ENCODE measurements around the gene NMB.

DNA sequence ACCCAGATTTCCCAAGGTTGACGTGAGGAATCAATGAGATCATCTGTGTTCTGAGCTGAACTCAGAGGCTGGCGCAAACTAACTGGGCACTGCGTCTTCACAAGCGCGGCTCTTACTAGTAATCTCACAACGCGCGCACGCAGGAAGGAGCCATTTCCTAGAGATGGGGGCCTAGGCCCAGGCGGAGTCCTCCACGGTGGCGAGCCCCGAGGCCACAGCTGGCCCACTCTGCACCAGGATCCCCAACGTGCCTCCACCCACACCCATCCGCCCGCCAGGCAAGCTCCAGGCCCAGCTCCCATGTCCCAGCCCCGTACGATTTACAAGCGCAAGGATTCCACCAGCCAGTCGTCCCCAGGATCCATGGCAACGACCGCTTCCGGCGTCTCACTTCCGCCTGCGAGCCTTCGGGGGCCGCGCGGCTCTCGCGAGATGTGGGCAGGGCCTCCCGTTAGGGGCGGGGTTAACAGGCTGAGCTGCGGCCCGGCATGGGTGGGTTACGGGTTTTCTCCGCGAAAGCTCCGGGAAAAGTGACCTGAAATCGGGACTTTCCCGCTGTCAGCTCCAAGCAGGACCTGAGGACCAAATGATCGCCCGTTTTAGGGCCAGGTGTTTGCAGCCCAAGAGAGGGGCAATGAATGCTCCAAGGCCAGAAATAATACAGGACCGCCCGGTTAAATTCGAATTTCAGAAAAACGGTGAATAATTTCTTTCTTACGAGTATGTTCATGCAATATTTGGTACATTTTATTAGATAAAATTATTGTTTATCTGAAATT lies 3.9 kb downstream of the NMB start, which contains the start of gene WDR73:
- TF ChIP-seq, protein P1, sequence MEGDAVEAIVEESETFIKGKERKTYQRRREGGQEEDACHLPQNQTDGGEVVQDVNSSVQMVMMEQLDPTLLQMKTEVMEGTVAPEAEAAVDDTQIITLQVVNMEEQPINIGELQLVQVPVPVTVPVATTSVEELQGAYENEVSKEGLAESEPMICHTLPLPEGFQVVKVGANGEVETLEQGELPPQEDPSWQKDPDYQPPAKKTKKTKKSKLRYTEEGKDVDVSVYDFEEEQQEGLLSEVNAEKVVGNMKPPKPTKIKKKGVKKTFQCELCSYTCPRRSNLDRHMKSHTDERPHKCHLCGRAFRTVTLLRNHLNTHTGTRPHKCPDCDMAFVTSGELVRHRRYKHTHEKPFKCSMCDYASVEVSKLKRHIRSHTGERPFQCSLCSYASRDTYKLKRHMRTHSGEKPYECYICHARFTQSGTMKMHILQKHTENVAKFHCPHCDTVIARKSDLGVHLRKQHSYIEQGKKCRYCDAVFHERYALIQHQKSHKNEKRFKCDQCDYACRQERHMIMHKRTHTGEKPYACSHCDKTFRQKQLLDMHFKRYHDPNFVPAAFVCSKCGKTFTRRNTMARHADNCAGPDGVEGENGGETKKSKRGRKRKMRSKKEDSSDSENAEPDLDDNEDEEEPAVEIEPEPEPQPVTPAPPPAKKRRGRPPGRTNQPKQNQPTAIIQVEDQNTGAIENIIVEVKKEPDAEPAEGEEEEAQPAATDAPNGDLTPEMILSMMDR (IDR thresholded peaks at IDR 0.05), result no peak
- TF ChIP-seq POLR2AphosphoS5 (IDR thresholded peaks at IDR 0.05), result peak; percentile 70 to 93 (median 70)
- peak in 2 of 4 donors; percentile 4 to 16 for TF ChIP-seq POLR2A (IDR thresholded peaks at IDR 0.05)

Data from stomach (tissue), 4 donors.